Pancreas (tissue), 10 donors: Measurements from ENCODE around the gene IL1R1. TPM values are rescaled to one million over a fixed set of nuclear protein-coding genes. Genes with fewer than 3 reads are reported as not detected.

Experiments
- ATAC-seq, 4 donors: fragments of 200-7000 bp; cut with Tn5 transposase; one replicate each; pipeline versions ENCODE4 v1.8.0 to v1.9.1; 2020; ENCODE audit warnings: mild to moderate bottlenecking in 4 of 4, moderate library complexity in 4 of 4
- DNase-seq, 6 donors: peaks; one replicate each; pipeline ENCODE4 v3.0.0-alpha.2; 2020
- FAIRE-seq: peaks from 2 replicates; lab custom pipeline; 2012; peaks lifted over from hg19 to GRCh38; lab: Jason Lieb, UNC
- H3K27ac ChIP-seq, 4 donors: fragments of 200-600 bp; sonication (generic); 1 replicate in 3 of 4; 2 replicates in 1 of 4; pipeline versions ENCODE4 v1.5.0 to v1.8.0; 2020
- H3K27me3 ChIP-seq, 4 donors: fragments of 200-600 bp; one replicate each; pipeline ENCODE4 v1.8.0; 2021
- H3K36me3 ChIP-seq, 3 donors: fragments of 200-600 bp; sonication (generic) in 1 of 3; one replicate each; pipeline versions ENCODE4 v1.5.0 to v1.8.0; 2020 to 2021
- H3K4me1 ChIP-seq, 3 donors: fragments of 200-600 bp; one replicate each; pipeline ENCODE4 v1.8.0; 2021
- H3K4me3 ChIP-seq, 4 donors: fragments of 200-600 bp; sonication (generic) in 2 of 4; one replicate each; pipeline versions ENCODE4 v1.5.0 to v1.8.0; 2020 to 2021
- H3K9me3 ChIP-seq, 4 donors: fragments of 200-600 bp; one replicate each; pipeline ENCODE4 v1.8.0; 2021
- WGBS, 2 donors: extraction: QIAGEN DNeasy Blood & Tissue Kit; methylation state at CpG; one replicate each; pipeline ENCODE4 v1.1.7; 2013; 5-methylcytosine and 5-hydroxymethylcytosine counted together
- intact Hi-C, 3 donors: fragments of 100-400 bp; cut with DNase I; formaldehyde crosslinking; loops; one replicate each; pipeline versions ENCODE4 v1.11.1 to v1.14.2; 2022
- polyA plus RNA-seq, 2 donors: library from polyadenylated mRNA; stranded (reverse); fragments of 200-250 nt; gene quantifications; one replicate each; pipeline ENCODE4 v1.2.3, GENCODE V29; 2013
- total RNA-seq, 6 donors: library from RNA; stranded (reverse); fragmentation: NEBNext Ultra II Directional in 4 of 6; extraction: Animal tissue kit (Norgen Biotek cat#: 25700) in 4 of 6; gene quantifications; one replicate each; pipeline versions ENCODE4 v1.2.1 to v1.2.4, GENCODE V29; 2021 to 2023
- TF ChIP-seq, protein P1 (sequence below), 4 donors: fragments of 200-600 bp; sonication (generic) in 3 of 4; IDR thresholded peaks; one replicate each; pipeline versions ENCODE4 v1.5.0 to v1.8.0; 2021; ENCODE audit warnings: antibody characterized with exemption in 4 of 4
- donor health status: healthy with polysubstance abuse.
- donor health status: DM: no; HTN: no; CAD: no; lungs with moderate emphysema.
- donor health status: DM: no; HTN: no; CAD: no.
- donor health status: control.
- donor health status: control.
- donor health status: Bipolar disorder and iron deficiency.
- donor health status: DM: yes; HTN: yes; CAD: no.
- donor health status: DM: no; HTN: no; CAD: no.
- donor health status: DM: no; HTN: no; CAD: no.
- donor health status: DM: yes; HTN: yes; CAD: no.

Gene IL1R1
- total and polyA plus RNA-seq, 8 donors: 17.1 to 74.5 (median 26.8) TPM

GRCh38 chr2:102159295-102159694, 16.7 kb downstream of the IL1R1 start:
- no peaks in the 10 kb centered on the region for H3K36me3 ChIP-seq
- H3K9me3 ChIP-seq: no peaks in the 10 kb centered on the region
- TF ChIP-seq, protein P1, sequence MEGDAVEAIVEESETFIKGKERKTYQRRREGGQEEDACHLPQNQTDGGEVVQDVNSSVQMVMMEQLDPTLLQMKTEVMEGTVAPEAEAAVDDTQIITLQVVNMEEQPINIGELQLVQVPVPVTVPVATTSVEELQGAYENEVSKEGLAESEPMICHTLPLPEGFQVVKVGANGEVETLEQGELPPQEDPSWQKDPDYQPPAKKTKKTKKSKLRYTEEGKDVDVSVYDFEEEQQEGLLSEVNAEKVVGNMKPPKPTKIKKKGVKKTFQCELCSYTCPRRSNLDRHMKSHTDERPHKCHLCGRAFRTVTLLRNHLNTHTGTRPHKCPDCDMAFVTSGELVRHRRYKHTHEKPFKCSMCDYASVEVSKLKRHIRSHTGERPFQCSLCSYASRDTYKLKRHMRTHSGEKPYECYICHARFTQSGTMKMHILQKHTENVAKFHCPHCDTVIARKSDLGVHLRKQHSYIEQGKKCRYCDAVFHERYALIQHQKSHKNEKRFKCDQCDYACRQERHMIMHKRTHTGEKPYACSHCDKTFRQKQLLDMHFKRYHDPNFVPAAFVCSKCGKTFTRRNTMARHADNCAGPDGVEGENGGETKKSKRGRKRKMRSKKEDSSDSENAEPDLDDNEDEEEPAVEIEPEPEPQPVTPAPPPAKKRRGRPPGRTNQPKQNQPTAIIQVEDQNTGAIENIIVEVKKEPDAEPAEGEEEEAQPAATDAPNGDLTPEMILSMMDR (IDR thresholded peaks at IDR 0.05): no peak
- intact Hi-C loops: no loop called here
- H3K27ac ChIP-seq: peak overlapping the region in 1 of 4 donors; percentile 11
- H3K27me3 ChIP-seq: no peaks in the 10 kb centered on the region
- no peak overlapping the region for H3K4me3 ChIP-seq
- H3K4me1 ChIP-seq: peaks cover 32 to 47% (median 43%) of the 10 kb centered on the region in 3 donors
- DNase-seq (no peak), FAIRE-seq (no peak), ATAC-seq (no peak)
- WGBS, 2 donors: 41 to 42% methylated on average over 1 of the region's 1 CpG

DNA sequence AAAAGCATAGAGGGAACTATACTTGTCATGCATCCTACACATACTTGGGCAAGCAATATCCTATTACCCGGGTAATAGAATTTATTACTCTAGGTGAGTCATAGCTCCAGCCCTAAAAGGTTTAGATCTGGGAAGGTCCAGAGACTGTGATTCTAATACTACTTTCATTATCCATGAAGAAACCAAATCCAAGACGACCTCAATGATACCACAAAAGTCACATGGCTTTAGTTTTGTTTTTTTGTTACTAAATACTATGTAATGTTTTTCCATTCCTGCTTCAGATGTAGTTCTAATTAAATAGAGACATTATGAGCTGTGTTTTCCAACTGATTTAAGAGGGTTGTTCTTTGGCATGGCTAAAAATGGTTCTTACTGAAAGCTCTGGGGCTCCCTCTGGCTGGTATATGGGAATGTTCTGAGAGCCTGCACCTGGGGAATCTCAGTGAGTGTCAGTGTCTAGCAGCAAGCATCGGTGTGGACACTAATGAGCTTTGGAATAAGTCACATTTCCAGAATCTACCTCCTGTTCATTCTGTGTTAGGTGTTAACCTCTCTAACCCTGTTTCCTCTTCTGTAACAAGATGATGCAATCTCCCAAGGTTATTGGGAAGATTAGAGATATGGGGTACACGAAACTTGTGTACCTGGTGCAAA, 23.8 kb downstream of the IL1R1 start:
- H3K4me3 ChIP-seq: no peak overlapping the region
- peak overlapping the region in 1 of 4 donors; percentile 21 for H3K27ac ChIP-seq
- 10 to 17% methylated on average over 4 of the region's 4 CpGs for WGBS, 2 donors
- peaks cover 0 to 11% (median 5%) of the 10 kb centered on the region in 3 donors for H3K36me3 ChIP-seq
- DNase-seq (peak in 1 of 6 donors; percentile 53), FAIRE-seq (no peak), ATAC-seq (peak; percentile 85 to 95 (median 94))
- TF ChIP-seq, protein P1 (IDR thresholded peaks at IDR 0.05): peak in 3 of 4 donors; percentile 28 to 44 (median 31)
- intact Hi-C loops: loop anchor here in 1 of 3 donors (5.0 kb wide), 1 partner anchor 149 kb away; no protein-coding TSS in a partner anchor
- H3K9me3 ChIP-seq: no peaks in the 10 kb centered on the region
- H3K27me3 ChIP-seq: no peaks in the 10 kb centered on the region
- peaks cover 9 to 23% (median 11%) of the 10 kb centered on the region in 3 donors for H3K4me1 ChIP-seq

- 90 to 93% methylated on average over 5 of the region's 5 CpGs for WGBS, 2 donors
- TF ChIP-seq, protein P1 (IDR thresholded peaks at IDR 0.05): no peak
- intact Hi-C loops: loop anchor here in 1 of 3 donors (5.0 kb wide), 1 partner anchor 151 kb away; no protein-coding TSS in a partner anchor
- DNase-seq: no peak
- Histone ChIP-seq H3K4me3 (no peak overlapping the region), H3K9me3 (no peaks in the 10 kb centered on the region), H3K27me3 (no peaks in the 10 kb centered on the region), H3K4me1 (peaks cover 0 to 13% (median 0%) of the 10 kb centered on the region in 3 donors), H3K36me3 (peaks cover 0 to 29% (median 13%) of the 10 kb centered on the region in 3 donors), H3K27ac (no peak overlapping the region)
- ATAC-seq: no peak
- no peak for FAIRE-seq
Measured at GRCh38 chr2:102168026-102168771, 25.7 kb downstream of the IL1R1 start.

GRCh38 chr2:102171946-102172345, 29.4 kb downstream of the IL1R1 start:
- Histone ChIP-seq H3K9me3 (no peaks in the 10 kb centered on the region), H3K4me3 (no peak overlapping the region), H3K27ac (no peak overlapping the region), H3K36me3 (peaks cover 0 to 51% (median 16%) of the 10 kb centered on the region in 3 donors), H3K27me3 (no peaks in the 10 kb centered on the region), H3K4me1 (peaks cover 0 to under 1% (median 0%) of the 10 kb centered on the region in 3 donors)
- TF ChIP-seq, protein P1 (IDR thresholded peaks at IDR 0.05): no peak
- intact Hi-C loops: no loop called here
- DNase-seq (no peak), ATAC-seq (no peak), FAIRE-seq (no peak)
- 90 to 92% methylated on average over 5 of the region's 5 CpGs for WGBS, 2 donors
